Fibroblast of peridontal ligament (primary cell): ENCODE measurements around the gene PDE10A.
"Not testable (repeated sequence)": the region's sequence is repeated elsewhere in the genome, so short reads cannot be mapped to it uniquely, and the experiment has no call there.

ENCODE experiments used
- DNase-seq: peaks from one replicate; pipeline ENCODE4 v3.0.0-alpha.2; 2010; ENCODE audit errors: extremely low read depth

PDE10A gene

GRCh38 chr6:165551828-165552227 is 111.2 kb downstream of the PDE10A start:
- no peak for DNase-seq

GRCh38 chr6:165548450-165548849 is 114.6 kb downstream of the PDE10A start:
- no peak for DNase-seq

GRCh38 chr6:165545806-165546205 is 117.2 kb downstream of the PDE10A start:
- peak; percentile 3 for DNase-seq

- no peak for DNase-seq
Observed at GRCh38 chr6:165543781-165544180, 119.3 kb downstream of the PDE10A start.

GRCh38 chr6:165536911-165537310 is 126.1 kb downstream of the PDE10A start:
- DNase-seq: no peak

- DNase-seq: no peak
Observed at GRCh38 chr6:165519316-165519715, 143.7 kb downstream of the PDE10A start.

GRCh38 chr6:165515963-165516624 is 146.9 kb downstream of the PDE10A start:
- no peak for DNase-seq

GRCh38 chr6:165514621-165515020 is 148.4 kb downstream of the PDE10A start:
- DNase-seq: no peak

- no peak for DNase-seq
Observed at GRCh38 chr6:165511807-165512206, 151.2 kb downstream of the PDE10A start.

GRCh38 chr6:165508321-165508869 is 154.6 kb downstream of the PDE10A start:
- DNase-seq: no peak

GRCh38 chr6:165506657-165507056 is 156.4 kb downstream of the PDE10A start:
- DNase-seq: no peak

GRCh38 chr6:165500214-165500907 is 162.7 kb downstream of the PDE10A start:
- DNase-seq: not testable (repeated sequence)

GRCh38 chr6:165497472-165497871 is 165.6 kb downstream of the PDE10A start:
- DNase-seq: no peak

GRCh38 chr6:165488624-165489295 is 174.3 kb downstream of the PDE10A start:
- no peak for DNase-seq

- no peak for DNase-seq
Observed at GRCh38 chr6:165487950-165488349, 175.1 kb downstream of the PDE10A start.

- DNase-seq: no peak
Observed at GRCh38 chr6:165487347-165487746, 175.7 kb downstream of the PDE10A start.

- DNase-seq: no peak
Observed at GRCh38 chr6:165486183-165487137, 176.6 kb downstream of the PDE10A start.

- DNase-seq: no peak
Observed at GRCh38 chr6:165484178-165484889, 178.7 kb downstream of the PDE10A start.

GRCh38 chr6:165481921-165482320 is 181.1 kb downstream of the PDE10A start:
- DNase-seq: no peak

GRCh38 chr6:165480916-165481315 is 182.1 kb downstream of the PDE10A start:
- no peak for DNase-seq

GRCh38 chr6:165478581-165478980 is 184.5 kb downstream of the PDE10A start:
- no peak for DNase-seq
